ENCODE data around the gene ZNF683. TPM values are rescaled to one million over a fixed set of nuclear protein-coding genes. Genes with fewer than 3 reads are reported as not detected.

The ZNF683 gene
- total RNA-seq, 1 donor from 2014 or later = not detected

DNA sequence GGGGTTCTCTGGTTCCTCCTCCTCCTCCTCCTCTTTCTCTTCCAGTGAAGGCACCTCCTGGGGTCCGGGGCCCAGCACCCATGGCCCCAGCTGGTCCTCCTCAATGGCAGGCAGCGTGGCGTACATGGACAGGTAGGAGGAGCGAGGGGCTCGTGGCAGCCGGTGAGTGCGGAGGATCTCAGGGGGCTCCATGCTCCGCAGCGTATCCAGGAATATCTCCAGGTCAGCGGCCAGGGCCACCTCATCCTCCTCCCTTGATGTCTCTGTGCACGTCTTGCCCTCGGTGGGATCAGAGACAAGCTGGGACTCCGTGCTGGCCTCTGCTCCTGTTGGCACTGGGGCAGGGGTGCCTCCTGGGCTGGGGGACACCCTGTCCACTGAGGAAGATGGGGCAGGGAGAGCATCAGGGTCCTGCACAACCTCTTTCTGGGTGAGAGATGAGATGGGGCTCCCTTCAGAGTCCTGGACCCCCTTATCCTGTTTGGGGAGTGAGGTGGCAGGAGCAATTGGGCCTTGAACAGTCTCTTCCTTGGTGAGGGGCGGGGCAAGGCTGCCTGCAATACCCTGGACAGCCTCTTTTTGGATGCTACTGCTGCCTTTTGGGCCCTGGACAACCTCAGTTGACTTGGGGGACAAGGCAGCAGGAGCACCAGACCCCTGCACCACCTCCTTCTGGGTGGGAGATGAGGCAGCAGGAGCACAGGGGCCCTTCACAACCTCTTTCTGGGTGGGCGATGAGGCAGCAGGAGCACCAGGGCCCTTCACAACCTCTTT, 28.2 kb downstream of the ZNF683 start:
- DNase-seq (ENCODE audit: low spot score in 2 of 2) = no peak
- intact Hi-C loops (cut with DNase I) = no loop called here
- Histone ChIP-seq H3K4me3 (no peak overlapping the region), H3K9me3 (no peaks in the 10 kb centered on the region), H3K36me3 (no peaks in the 10 kb centered on the region), H3K27ac (no peak overlapping the region), H3K4me1 (no peaks in the 10 kb centered on the region), H3K27me3 (no peaks in the 10 kb centered on the region)
- TF ChIP-seq, protein P1, sequence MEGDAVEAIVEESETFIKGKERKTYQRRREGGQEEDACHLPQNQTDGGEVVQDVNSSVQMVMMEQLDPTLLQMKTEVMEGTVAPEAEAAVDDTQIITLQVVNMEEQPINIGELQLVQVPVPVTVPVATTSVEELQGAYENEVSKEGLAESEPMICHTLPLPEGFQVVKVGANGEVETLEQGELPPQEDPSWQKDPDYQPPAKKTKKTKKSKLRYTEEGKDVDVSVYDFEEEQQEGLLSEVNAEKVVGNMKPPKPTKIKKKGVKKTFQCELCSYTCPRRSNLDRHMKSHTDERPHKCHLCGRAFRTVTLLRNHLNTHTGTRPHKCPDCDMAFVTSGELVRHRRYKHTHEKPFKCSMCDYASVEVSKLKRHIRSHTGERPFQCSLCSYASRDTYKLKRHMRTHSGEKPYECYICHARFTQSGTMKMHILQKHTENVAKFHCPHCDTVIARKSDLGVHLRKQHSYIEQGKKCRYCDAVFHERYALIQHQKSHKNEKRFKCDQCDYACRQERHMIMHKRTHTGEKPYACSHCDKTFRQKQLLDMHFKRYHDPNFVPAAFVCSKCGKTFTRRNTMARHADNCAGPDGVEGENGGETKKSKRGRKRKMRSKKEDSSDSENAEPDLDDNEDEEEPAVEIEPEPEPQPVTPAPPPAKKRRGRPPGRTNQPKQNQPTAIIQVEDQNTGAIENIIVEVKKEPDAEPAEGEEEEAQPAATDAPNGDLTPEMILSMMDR (IDR thresholded peaks at IDR 0.05) = no peak

DNA sequence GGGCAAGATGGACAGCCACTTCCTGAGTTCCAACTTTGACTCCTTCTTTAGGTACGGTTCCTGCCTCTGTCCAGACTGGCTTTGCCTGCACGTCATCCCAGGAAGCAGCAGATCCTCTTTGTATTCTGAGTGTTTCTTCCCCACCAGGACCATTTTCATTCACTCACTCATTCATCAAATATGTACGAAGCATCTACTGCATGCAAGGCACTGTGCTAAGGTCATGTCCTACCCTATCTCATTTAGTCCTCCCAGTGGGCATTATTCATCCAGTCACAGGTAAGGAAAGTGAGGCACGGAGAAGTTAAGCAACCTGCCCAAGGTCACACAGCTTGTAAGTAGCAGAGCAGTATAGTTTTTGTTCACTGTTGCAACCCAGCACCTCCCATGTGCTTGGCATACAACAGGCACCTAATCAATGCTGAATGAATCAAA, 32.5 kb downstream of the ZNF683 start:
- Histone ChIP-seq H3K27ac (no peak overlapping the region), H3K36me3 (no peaks in the 10 kb centered on the region), H3K4me1 (peaks cover 3 to 9% of the 10 kb centered on the region in 2 donors), H3K27me3 (no peaks in the 10 kb centered on the region), H3K9me3 (no peaks in the 10 kb centered on the region), H3K4me3 (no peak overlapping the region)
- TF ChIP-seq, protein P1 (IDR thresholded peaks at IDR 0.05) = no peak
- intact Hi-C loops (cut with DNase I) = no loop called here
- DNase-seq (ENCODE audit: low spot score in 2 of 2) = no peak

DNA sequence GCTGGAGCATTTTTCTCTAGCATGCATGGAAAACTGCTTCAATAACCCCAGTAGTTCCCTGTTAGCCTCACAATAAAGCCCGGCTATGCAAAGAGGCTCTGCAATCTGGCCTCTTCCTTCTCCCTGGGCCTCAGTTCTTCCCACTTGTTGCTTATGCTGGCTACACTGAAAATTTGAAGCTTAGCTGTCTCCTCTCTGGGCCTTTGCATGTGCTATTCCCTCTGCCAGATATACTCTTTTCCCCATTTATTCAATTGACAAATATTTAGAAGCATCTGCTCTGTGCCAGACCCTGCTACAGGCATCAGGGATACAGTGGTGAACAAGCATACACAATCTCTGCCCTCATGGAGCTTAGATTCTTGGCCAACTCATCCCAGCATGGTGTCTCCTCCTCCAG, 33.9 kb downstream of the ZNF683 start:
- peaks cover 3 to 9% of the 10 kb centered on the region in 2 donors for H3K4me1 ChIP-seq
- TF ChIP-seq, protein P1 (IDR thresholded peaks at IDR 0.05) = no peak
- H3K36me3 ChIP-seq = no peaks in the 10 kb centered on the region
- no peaks in the 10 kb centered on the region for H3K9me3 ChIP-seq
- no peak overlapping the region for H3K27ac ChIP-seq
- peaks cover 6% of the 10 kb centered on the region for H3K27me3 ChIP-seq
- intact Hi-C loops (cut with DNase I) = no loop called here
- no peak overlapping the region for H3K4me3 ChIP-seq
- no peak for DNase-seq (ENCODE audit: low spot score in 2 of 2)

DNA sequence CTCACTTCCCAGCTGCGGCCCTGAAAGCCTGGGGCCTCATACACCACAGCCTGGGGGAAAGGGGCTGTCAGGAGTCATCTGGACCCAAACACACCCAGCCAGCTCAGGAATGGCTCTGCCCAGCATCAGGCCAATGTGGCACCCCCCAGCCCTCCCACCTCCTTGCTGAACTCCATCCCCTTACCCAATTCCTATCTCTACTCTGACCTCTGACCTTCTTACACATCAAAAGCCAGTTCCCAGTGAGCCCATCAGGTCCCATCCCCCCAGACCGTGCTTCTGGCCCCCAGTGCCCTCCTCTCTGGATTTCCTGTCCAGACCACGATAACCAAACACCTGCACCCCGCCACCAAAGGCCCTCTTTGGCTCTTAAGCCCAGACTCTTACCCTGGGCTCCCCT, 34.9 kb downstream of the ZNF683 start:
- H3K27ac ChIP-seq = no peak overlapping the region
- H3K27me3 ChIP-seq = peaks cover 8% of the 10 kb centered on the region
- no peaks in the 10 kb centered on the region for H3K36me3 ChIP-seq
- TF ChIP-seq, protein P1 (IDR thresholded peaks at IDR 0.05) = no peak
- intact Hi-C loops (cut with DNase I) = no loop called here
- H3K9me3 ChIP-seq = no peaks in the 10 kb centered on the region
- H3K4me3 ChIP-seq = no peak overlapping the region
- DNase-seq (ENCODE audit: low spot score in 2 of 2) = no peak
- H3K4me1 ChIP-seq = peaks cover 3 to 9% of the 10 kb centered on the region in 2 donors

DNA sequence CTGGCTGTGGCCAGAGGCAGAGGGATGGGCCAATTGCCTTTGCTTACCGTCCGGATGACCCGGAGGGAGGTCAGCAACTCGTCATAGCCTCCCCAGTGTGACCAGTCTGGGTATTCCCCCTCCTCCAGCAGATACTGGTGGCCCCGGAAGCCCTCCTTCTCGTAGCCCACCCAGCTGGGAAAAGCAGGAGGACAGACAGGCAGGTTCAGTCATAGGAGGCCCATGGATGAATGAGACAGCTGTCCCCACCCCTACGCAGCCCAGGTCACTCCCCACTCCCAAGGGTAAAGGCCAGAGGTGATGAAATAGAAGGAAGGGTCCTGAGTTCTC, 35.4 kb downstream of the ZNF683 start:
- no peak for DNase-seq (ENCODE audit: low spot score in 2 of 2)
- Histone ChIP-seq H3K4me3 (no peak overlapping the region), H3K9me3 (no peaks in the 10 kb centered on the region), H3K27ac (no peak overlapping the region), H3K4me1 (peaks cover 3 to 9% of the 10 kb centered on the region in 2 donors), H3K27me3 (peaks cover 8% of the 10 kb centered on the region), H3K36me3 (no peaks in the 10 kb centered on the region)
- TF ChIP-seq, protein P1 (IDR thresholded peaks at IDR 0.05) = no peak
- intact Hi-C loops (cut with DNase I) = no loop called here

Data from ascending aorta (tissue), 2 donors.